Keratinocyte (primary cell): Measurements from ENCODE around the gene THRB.

ENCODE experiments used
- EZH2 ChIP-seq: IDR thresholded peaks from one replicate; pipeline ENCODE4 v1.6.1; 2012; ENCODE audit warnings: inconsistent platforms, mild to moderate bottlenecking, low read length, moderate library complexity
- TF ChIP-seq, protein P1 (sequence below), 3 experiments: IDR thresholded peaks in 1 of 3; conservative IDR thresholded peaks in 1 of 3; optimal IDR thresholded peaks in 1 of 3; 2 replicates in 2 of 3; 3 replicates in 1 of 3; pipeline versions ENCODE3 to v1.5.1; 2011; ENCODE audit warnings: low read length in 3 of 3, mild to moderate bottlenecking in 3 of 3, moderate library complexity in 2 of 3, control low read depth in 1 of 3, inconsistent platforms in 1 of 3; ENCODE audit not compliant: insufficient read depth in 2 of 3; ENCODE audit errors: extremely low read depth in 1 of 3

DNA sequence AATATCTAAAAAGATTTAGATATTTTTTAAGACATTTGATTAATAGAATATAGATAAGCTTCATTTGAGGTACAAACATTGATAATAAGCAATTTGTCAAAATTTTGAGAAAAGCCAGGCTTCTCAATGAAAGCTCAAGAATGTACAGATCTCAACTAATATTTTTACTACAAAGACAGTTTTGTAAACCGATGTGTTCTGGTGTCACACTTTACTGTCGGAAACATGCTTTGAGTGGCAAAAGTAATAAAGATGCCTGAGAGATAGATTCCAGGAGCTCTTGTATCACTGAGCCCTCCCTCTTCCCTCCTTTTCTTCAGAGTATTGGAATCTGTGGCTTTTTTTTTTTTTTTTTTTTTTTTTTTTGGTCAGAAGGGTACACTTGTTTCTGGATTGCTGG is 45.0 kb upstream of the THRB start:
- TF ChIP-seq, protein P1, sequence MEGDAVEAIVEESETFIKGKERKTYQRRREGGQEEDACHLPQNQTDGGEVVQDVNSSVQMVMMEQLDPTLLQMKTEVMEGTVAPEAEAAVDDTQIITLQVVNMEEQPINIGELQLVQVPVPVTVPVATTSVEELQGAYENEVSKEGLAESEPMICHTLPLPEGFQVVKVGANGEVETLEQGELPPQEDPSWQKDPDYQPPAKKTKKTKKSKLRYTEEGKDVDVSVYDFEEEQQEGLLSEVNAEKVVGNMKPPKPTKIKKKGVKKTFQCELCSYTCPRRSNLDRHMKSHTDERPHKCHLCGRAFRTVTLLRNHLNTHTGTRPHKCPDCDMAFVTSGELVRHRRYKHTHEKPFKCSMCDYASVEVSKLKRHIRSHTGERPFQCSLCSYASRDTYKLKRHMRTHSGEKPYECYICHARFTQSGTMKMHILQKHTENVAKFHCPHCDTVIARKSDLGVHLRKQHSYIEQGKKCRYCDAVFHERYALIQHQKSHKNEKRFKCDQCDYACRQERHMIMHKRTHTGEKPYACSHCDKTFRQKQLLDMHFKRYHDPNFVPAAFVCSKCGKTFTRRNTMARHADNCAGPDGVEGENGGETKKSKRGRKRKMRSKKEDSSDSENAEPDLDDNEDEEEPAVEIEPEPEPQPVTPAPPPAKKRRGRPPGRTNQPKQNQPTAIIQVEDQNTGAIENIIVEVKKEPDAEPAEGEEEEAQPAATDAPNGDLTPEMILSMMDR (optimal IDR thresholded peaks at IDR 0.05 in 1 of 3, IDR thresholded peaks at IDR 0.05 in 1 of 3, conservative IDR thresholded peaks at IDR 0.05 in 1 of 3; ENCODE audit: extremely low read depth in 1 of 3, insufficient read depth in 2 of 3, low read length in 3 of 3): no peak
- no peak for TF ChIP-seq EZH2
